IPS-15b (cell line): ENCODE results near the gene GRM8.

Experiments used
- H3K27me3 ChIP-seq: one replicate; pipeline ENCODE4 v1.6.1; 2013; ENCODE audit warnings: low read length; ENCODE audit not compliant: control insufficient read depth, insufficient read depth
- H3K36me3 ChIP-seq: one replicate; pipeline ENCODE4 v1.6.1; 2013; ENCODE audit warnings: low read length; ENCODE audit not compliant: control insufficient read depth, insufficient read depth
- H3K4me1 ChIP-seq: one replicate; pipeline ENCODE4 v1.6.1; 2013; ENCODE audit warnings: mild to moderate bottlenecking, low read length; ENCODE audit not compliant: control insufficient read depth, insufficient read depth
- H3K4me3 ChIP-seq: one replicate; pipeline ENCODE4 v1.5.1; 2013; ENCODE audit warnings: low read depth, low read length
- H3K9ac ChIP-seq: one replicate; pipeline ENCODE4 v1.6.1; 2013; ENCODE audit warnings: low read depth, mild to moderate bottlenecking, low read length
- H3K9me3 ChIP-seq: one replicate; pipeline ENCODE4 v1.6.1; 2013; ENCODE audit warnings: mild to moderate bottlenecking, low read length; ENCODE audit not compliant: control insufficient read depth, insufficient read depth

Gene GRM8

DNA sequence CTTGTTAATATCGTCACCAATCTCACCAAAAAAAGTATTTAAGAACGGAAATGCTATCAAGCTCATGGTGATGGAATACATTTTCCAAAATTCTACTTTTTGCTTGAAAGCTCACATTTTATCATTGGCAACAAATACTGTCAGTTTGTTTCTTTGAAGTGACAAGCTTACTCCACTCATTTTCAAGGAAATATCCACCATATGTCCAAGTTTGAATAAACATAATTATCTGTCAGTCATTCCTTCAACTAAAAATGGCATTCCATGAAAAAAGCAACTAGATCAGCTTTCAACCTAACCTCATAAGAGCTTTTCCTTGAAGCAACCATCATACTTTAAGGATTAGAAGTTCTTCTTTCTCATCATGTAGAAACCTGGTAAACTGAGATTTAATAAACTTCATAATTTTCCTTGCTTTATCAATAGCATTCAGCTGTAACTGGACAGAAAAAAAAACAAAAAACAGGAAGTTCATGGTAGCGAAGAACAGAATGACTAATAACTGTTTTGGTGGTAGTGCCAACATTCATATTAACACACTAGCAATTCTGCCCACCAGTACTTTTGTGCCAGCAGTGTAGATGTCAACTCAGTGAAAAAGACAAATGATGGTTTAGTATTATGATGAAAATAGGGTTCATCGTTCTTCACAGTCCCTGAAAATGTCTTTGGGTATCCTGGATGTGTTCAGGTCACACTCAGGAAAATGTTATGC is 764.9 kb downstream of the GRM8 start:
- no peaks in the 10 kb centered on the region for H3K9me3 ChIP-seq
- no peaks in the 10 kb centered on the region for H3K27me3 ChIP-seq
- H3K9ac ChIP-seq = no peak overlapping the region
- no peak overlapping the region for H3K4me3 ChIP-seq
- H3K4me1 ChIP-seq = no peaks in the 10 kb centered on the region
- no peaks in the 10 kb centered on the region for H3K36me3 ChIP-seq

DNA sequence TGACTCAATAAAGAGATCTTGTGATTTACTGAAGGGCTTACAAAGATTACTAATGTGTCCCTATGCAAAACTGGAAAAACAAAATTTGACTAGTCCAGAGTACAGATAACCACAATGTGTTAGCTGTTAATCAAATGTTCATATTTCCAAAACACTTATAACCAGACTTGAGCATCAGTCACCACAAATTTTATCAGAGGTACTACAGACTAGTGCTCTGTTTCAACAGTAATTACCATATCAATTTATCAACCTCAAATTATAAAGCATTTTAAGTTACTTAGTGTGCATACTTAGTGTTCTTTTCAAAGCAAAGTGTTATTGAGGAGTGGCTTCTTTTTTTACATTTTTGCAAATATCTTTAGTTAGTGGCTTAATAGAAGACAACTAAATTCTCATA is 765.9 kb downstream of the GRM8 start:
- Histone ChIP-seq H3K9ac (no peak overlapping the region), H3K4me1 (no peaks in the 10 kb centered on the region), H3K4me3 (no peak overlapping the region), H3K9me3 (no peaks in the 10 kb centered on the region), H3K36me3 (no peaks in the 10 kb centered on the region), H3K27me3 (no peaks in the 10 kb centered on the region)

DNA sequence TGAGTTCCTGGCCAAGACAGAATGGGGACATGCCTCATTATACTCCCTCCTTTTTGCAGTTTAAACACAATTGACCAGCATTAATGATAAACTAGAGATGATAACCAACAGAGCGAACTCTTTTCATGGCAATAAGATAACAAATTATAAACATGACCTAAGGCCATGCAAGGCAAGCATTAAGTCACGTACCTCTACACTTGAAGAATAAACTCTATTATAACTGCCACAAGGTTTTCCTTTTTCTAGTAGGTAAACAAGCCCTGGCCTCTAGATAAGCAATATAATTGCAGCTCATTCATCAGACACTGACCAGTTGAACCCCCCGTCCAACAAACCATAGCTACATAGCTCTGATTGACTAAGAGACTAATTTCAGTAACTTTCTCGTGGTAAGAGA is 767.0 kb downstream of the GRM8 start:
- H3K9me3 ChIP-seq = no peaks in the 10 kb centered on the region

DNA sequence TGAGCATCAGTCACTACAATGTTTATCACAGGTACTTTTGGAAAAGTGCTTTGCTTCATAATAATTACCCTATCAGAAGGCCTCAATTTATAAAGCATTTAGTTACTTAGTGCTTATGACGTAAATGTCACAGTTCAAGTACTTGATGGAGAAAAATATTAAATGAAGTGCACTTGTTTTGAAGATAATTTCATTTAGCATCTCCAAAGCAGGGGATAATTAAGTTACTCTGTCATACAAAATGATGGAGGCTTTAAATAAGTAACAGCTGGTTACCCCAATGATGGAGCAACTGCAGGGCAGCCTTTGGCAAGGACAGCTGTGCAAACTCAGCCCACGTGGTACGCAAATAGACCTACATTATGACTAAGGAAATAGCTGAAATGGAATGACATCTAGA is 768.8 kb downstream of the GRM8 start:
- H3K9me3 ChIP-seq = no peaks in the 10 kb centered on the region
- H3K4me1 ChIP-seq = no peaks in the 10 kb centered on the region
- H3K27me3 ChIP-seq = no peaks in the 10 kb centered on the region
- H3K4me3 ChIP-seq = no peak overlapping the region
- H3K36me3 ChIP-seq = no peaks in the 10 kb centered on the region
- H3K9ac ChIP-seq = no peak overlapping the region

More for the DNA sequence above, 767.0 kb downstream of the GRM8 start:
- no peaks in the 10 kb centered on the region for H3K27me3 ChIP-seq
- H3K36me3 ChIP-seq = no peaks in the 10 kb centered on the region
- H3K4me3 ChIP-seq = no peak overlapping the region
- peak overlapping the region; percentile 16 for H3K9ac ChIP-seq
- H3K4me1 ChIP-seq = no peaks in the 10 kb centered on the region

GRCh38 chr7:126472825-126473224 is 779.9 kb downstream of the GRM8 start:
- Histone ChIP-seq H3K9me3 (no peaks in the 10 kb centered on the region), H3K9ac (no peak overlapping the region), H3K4me3 (no peak overlapping the region), H3K27me3 (no peaks in the 10 kb centered on the region), H3K4me1 (no peaks in the 10 kb centered on the region), H3K36me3 (no peaks in the 10 kb centered on the region)

- Histone ChIP-seq H3K9ac (no peak overlapping the region), H3K9me3 (no peaks in the 10 kb centered on the region), H3K27me3 (no peaks in the 10 kb centered on the region), H3K36me3 (no peaks in the 10 kb centered on the region), H3K4me1 (no peaks in the 10 kb centered on the region), H3K4me3 (no peak overlapping the region)
These were observed 790.3 kb downstream of the GRM8 start for GRCh38 chr7:126462405-126462804.

- no peaks in the 10 kb centered on the region for H3K9me3 ChIP-seq
- no peak overlapping the region for H3K4me3 ChIP-seq
- H3K36me3 ChIP-seq = no peaks in the 10 kb centered on the region
- no peak overlapping the region for H3K9ac ChIP-seq
- H3K4me1 ChIP-seq = no peaks in the 10 kb centered on the region
- no peaks in the 10 kb centered on the region for H3K27me3 ChIP-seq
These were observed 792.1 kb downstream of the GRM8 start for GRCh38 chr7:126460664-126461063.

DNA sequence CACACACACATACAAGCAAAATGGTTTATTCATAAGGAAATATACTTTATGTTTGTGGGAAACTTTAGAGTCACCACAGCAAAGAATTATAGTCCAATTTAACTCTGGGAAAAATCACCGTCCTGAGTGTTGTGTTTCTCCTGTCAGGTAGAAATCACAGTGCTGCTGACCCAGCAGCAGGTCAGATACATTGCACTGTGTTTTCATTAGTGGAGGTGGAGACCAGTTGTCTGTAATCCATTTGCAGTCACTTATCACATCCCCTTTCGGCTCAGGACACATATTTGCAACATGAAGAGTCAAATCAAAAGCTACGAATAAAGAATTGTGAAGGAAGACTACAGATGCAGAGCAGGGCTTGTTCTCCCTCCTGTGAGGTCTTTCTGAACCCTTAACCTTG is 799.6 kb downstream of the GRM8 start:
- H3K4me3 ChIP-seq = no peak overlapping the region
- H3K4me1 ChIP-seq = no peaks in the 10 kb centered on the region
- no peaks in the 10 kb centered on the region for H3K36me3 ChIP-seq
- H3K27me3 ChIP-seq = no peaks in the 10 kb centered on the region
- H3K9me3 ChIP-seq = no peaks in the 10 kb centered on the region
- no peak overlapping the region for H3K9ac ChIP-seq

DNA sequence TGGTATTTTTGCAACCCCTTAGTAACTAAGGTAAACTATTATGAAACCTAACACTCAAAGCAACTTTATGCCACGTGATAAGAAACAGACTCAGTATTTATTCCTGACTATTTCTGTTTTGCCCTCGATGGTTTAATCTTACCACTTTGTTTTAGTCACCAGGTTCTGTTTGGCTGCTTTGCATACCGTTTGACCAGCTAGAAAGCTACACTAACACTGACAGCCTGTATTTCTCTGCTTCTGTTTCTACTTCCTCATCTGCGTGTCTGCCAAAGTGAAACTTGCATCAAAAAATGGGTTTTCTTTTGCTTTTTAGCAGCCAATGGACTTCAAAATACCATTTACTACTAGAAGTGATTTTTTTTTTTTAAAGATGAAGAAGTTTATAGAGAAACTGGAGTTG is 802.5 kb downstream of the GRM8 start:
- Histone ChIP-seq H3K9ac (no peak overlapping the region), H3K27me3 (no peaks in the 10 kb centered on the region), H3K9me3 (no peaks in the 10 kb centered on the region), H3K4me3 (no peak overlapping the region), H3K36me3 (no peaks in the 10 kb centered on the region), H3K4me1 (no peaks in the 10 kb centered on the region)

- H3K4me3 ChIP-seq = no peak overlapping the region
- no peak overlapping the region for H3K9ac ChIP-seq
- H3K27me3 ChIP-seq = no peaks in the 10 kb centered on the region
- H3K9me3 ChIP-seq = no peaks in the 10 kb centered on the region
- no peaks in the 10 kb centered on the region for H3K36me3 ChIP-seq
- H3K4me1 ChIP-seq = no peaks in the 10 kb centered on the region
These were observed 803.0 kb downstream of the GRM8 start for GRCh38 chr7:126449611-126450268.

DNA sequence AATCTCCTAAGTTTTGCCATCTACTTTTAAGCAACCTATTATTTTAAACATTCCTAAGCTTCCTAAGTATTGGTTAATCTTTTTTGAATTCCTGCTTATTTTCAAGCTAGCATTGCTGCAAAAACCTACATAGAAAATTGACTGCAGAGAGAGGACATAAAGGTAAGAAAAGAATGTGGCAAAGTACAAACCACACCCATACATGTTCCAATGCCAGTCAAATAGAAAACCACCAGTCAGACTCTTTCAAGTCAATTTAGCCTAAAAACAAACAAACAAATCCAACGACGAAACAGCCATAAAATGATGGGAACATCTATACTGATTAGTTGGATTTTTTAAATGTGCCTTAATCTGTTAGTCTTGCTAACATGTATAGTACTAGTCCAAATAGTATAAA is 804.8 kb downstream of the GRM8 start:
- Histone ChIP-seq H3K4me3 (no peak overlapping the region), H3K9ac (no peak overlapping the region), H3K27me3 (no peaks in the 10 kb centered on the region), H3K36me3 (no peaks in the 10 kb centered on the region), H3K9me3 (no peaks in the 10 kb centered on the region), H3K4me1 (no peaks in the 10 kb centered on the region)

- Histone ChIP-seq H3K27me3 (no peaks in the 10 kb centered on the region), H3K9me3 (no peaks in the 10 kb centered on the region), H3K36me3 (no peaks in the 10 kb centered on the region), H3K9ac (no peak overlapping the region), H3K4me1 (no peaks in the 10 kb centered on the region), H3K4me3 (no peak overlapping the region)
These were observed 806.8 kb downstream of the GRM8 start for GRCh38 chr7:126445991-126446390.
